GM12878 (cell line): ENCODE data around the gene ATF7. TPM values are rescaled to one million over a fixed set of nuclear protein-coding genes. Genes with fewer than 3 reads are reported as not detected.

Experiments used
- ATAC-seq: fragments of 200-7000 bp; cut with Tn5 transposase; 3 replicates; pipeline ENCODE4 v1.9.1; 2020; ENCODE audit warnings: mild to moderate bottlenecking, moderate library complexity
- BruUV-seq: library from RNA; stranded (reverse); fragments of 400-500 nt; replicated peaks from 2 replicates; lab custom pipeline; 2021; lab: Mats Ljungman, UMichigan
- CTCF ChIA-PET: fragments of 300-600 bp; sonication (Branson Sonifier 250); formaldehyde crosslinking; extraction: SDS; loops from one replicate; lab custom pipeline; 2021; ENCODE audit warnings: inconsistent platforms; lab: Yijun Ruan, JAX
- POLR2A ChIA-PET: fragments of 350-600 bp; formaldehyde crosslinking; extraction: SDS; loops from one replicate; lab custom pipeline; 2021; ENCODE audit warnings: inconsistent platforms; lab: Charles Lee
- RAD21 ChIA-PET: fragments of 300-600 bp; sonication (Branson Sonifier 250); formaldehyde crosslinking; loops from one replicate; lab custom pipeline; 2023; ENCODE audit warnings: antibody characterized with exemption; ENCODE audit not compliant: unreplicated experiment; lab: Charles Lee
- SMC1A ChIA-PET: fragments of 300-600 bp; sonication (Branson Sonifier 250); formaldehyde crosslinking; loops from one replicate; lab custom pipeline; 2023; ENCODE audit not compliant: unreplicated experiment, uncharacterized antibody; lab: Charles Lee
- DNase-seq: peaks from one replicate; pipeline ENCODE4 v3.0.0-alpha.2; 2011; ENCODE audit warnings: low read depth, low spot score
- FAIRE-seq: peaks from 3 replicates; lab custom pipeline; 2011; peaks lifted over from hg19 to GRCh38; lab: Jason Lieb, UNC
- H2AFZ ChIP-seq: 2 replicates; pipeline ENCODE4 v1.6.0; 2011; ENCODE audit warnings: low read depth, low read length, control low read depth; ENCODE audit not compliant: control insufficient read depth
- H3K27ac ChIP-seq: 2 replicates; pipeline ENCODE4 v1.5.1; 2011; ENCODE audit warnings: control low read depth; ENCODE audit not compliant: control insufficient read depth, insufficient read depth
- H3K27me3 ChIP-seq, 2 experiments: replicated peaks in 1 of 2; 2 replicates each; pipeline versions ENCODE4 v1.6.0 to v1.6.1; 2011; ENCODE audit warnings: low read length in 1 of 2; ENCODE audit not compliant: control insufficient read depth in 2 of 2, insufficient read depth in 2 of 2
- H3K36me3 ChIP-seq, 2 experiments: 2 replicates each; pipeline ENCODE4 v1.5.1; 2011; ENCODE audit warnings: low read length in 1 of 2; ENCODE audit not compliant: control insufficient read depth in 2 of 2, insufficient read depth in 2 of 2
- H3K4me1 ChIP-seq: 2 replicates; pipeline ENCODE4 v1.6.1; 2011; ENCODE audit warnings: mild to moderate bottlenecking, low read length, moderate library complexity, mixed read lengths; ENCODE audit not compliant: control insufficient read depth, insufficient read depth
- H3K4me2 ChIP-seq: 2 replicates; pipeline ENCODE4 v1.6.0; 2011; ENCODE audit warnings: control low read depth; ENCODE audit not compliant: control insufficient read depth, insufficient read depth
- H3K4me3 ChIP-seq: fragments of 200-600 bp; sonication (generic); 2 replicates; pipeline ENCODE4 v1.5.1; 2016
- H3K79me2 ChIP-seq: 2 replicates; pipeline ENCODE4 v1.6.0; 2011; ENCODE audit warnings: low read length; ENCODE audit not compliant: control insufficient read depth, insufficient read depth
- H3K9ac ChIP-seq: 2 replicates; pipeline ENCODE4 v1.8.0; 2011; ENCODE audit warnings: low read length, control low read depth, mixed read lengths; ENCODE audit not compliant: control insufficient read depth, insufficient read depth
- H3K9me3 ChIP-seq: replicated peaks from 3 replicates; pipeline ENCODE4 v1.5.1; 2011; ENCODE audit warnings: mild to moderate bottlenecking, low read length; ENCODE audit not compliant: control insufficient read depth, insufficient read depth
- H4K20me1 ChIP-seq: 2 replicates; pipeline ENCODE4 v1.6.0; 2011; ENCODE audit not compliant: control insufficient read depth, insufficient read depth
- IRF5 ChIP-seq: fragments of 450-650 bp; IDR thresholded peaks from 2 replicates; pipeline ENCODE4 v1.6.1; 2017; ENCODE audit warnings: borderline replicate concordance
- JUNB ChIP-seq: IDR thresholded peaks from 2 replicates; pipeline ENCODE4 v1.6.1; 2016; ENCODE audit warnings: antibody characterized with exemption, mild to moderate bottlenecking
- WGBS: methylation state at CpG from one replicate; pipeline ENCODE4 v1.1.6; 2016; ENCODE audit warnings: low lambda C conversion rate; ENCODE audit not compliant: insufficient replicate concordance, insufficient coverage; ENCODE audit errors: missing lambda C conversion rate; 5-methylcytosine and 5-hydroxymethylcytosine counted together
- in situ Hi-C: fragments of 300-500 bp; cut with MboI; formaldehyde crosslinking; loops from 9 replicates; pipeline ENCODE4 v1.14.3; 2018; ENCODE audit warnings: mixed read lengths
- intact Hi-C: fragments of 100-400 bp; cut with micrococcal nuclease; formaldehyde crosslinking; loops from one replicate; pipeline ENCODE4 v1.14.2; 2022; ENCODE audit not compliant: unreplicated experiment
- polyA plus RNA-seq, 11 experiments: library from polyadenylated mRNA; depleted of rRNA in 4 of 11; unstranded in 6 of 11; stranded (reverse) in 5 of 11; fragments of >200 nt; fragmentation: Nextera tagmentation in 4 of 11; fragmentation: Illumina TruSeq in 1 of 11; extraction: Ambion mirVana in 4 of 11; extraction: Trizol in 1 of 11; gene quantifications; 1 replicate in 1 of 11; 2 replicates in 10 of 11; pipeline versions ENCODE4 v1.2.1 to v1.2.3, GENCODE V29; 2011 to 2016; ENCODE audit warnings: inconsistent platforms in 2 of 11, missing spikeins in 2 of 11, low read depth in 1 of 11
- total RNA-seq, 4 experiments: library from RNA; depleted of rRNA in 3 of 4; stranded (reverse); fragments of >200 nt in 3 of 4; fragmentation: Illumina TruSeq in 1 of 4; extraction: Trizol in 1 of 4; gene quantifications; 2 replicates each; pipeline versions ENCODE4 v1.2.1 to v1.2.3, GENCODE V29; 2013 to 2021

The ATF7 gene
- total and polyA plus RNA-seq, 10 of the 15 experiments (the other 5 are each of a cell fraction or from before 2014, with no cell fraction given): 9.1 to 30.7 (median 21.8) TPM

GRCh38 chr12:53592426-53592825 lies 33.8 kb downstream of the ATF7 start:
- no peak overlapping the region for H2AFZ ChIP-seq
- intact Hi-C loops (no loop called here), in situ Hi-C loops (no loop called here)
- no peak overlapping the region for H3K27ac ChIP-seq
- peaks cover 3% of the 10 kb centered on the region for H3K4me1 ChIP-seq
- H3K9ac ChIP-seq: no peak overlapping the region
- H3K79me2 ChIP-seq: no peaks in the 10 kb centered on the region; the same call in none of the 2 replicates
- CTCF ChIA-PET: interaction anchor here (1.1 to 1.3 kb wide), 5 partner anchors 12 to 83 kb away, joined by 3 to 8 read pairs (median 6); partner anchors contain the start of gene ATP5MC2
- POLR2A ChIA-PET: interaction anchor here (0.7 to 2.1 kb wide), 6 partner anchors 8 to 41 kb away, joined by 3 to 14 read pairs (median 4); no protein-coding TSS in a partner anchor
- no peaks in the 10 kb centered on the region for H3K36me3 ChIP-seq
- FAIRE-seq (no peak), DNase-seq (no peak), ATAC-seq (no peak)
- no TSS peak for BruUV-seq
- no peak overlapping the region for H3K4me3 ChIP-seq
- 59% methylated on average over 1 of the region's 1 CpG for WGBS
- no peak overlapping the region for H3K4me2 ChIP-seq
- RAD21 ChIA-PET: interaction anchor here (1.9 kb wide), 1 partner anchor 20 kb away, joined by 4 read pairs; no protein-coding TSS in a partner anchor
- no peaks in the 10 kb centered on the region for H4K20me1 ChIP-seq
- no peaks in the 10 kb centered on the region for H3K27me3 ChIP-seq
- TF ChIP-seq JUNB (0 out of 2 replicates have a peak, but pooled peaks have one; percentile 8), IRF5 (no peak)
- no peaks in the 10 kb centered on the region for H3K9me3 ChIP-seq
- SMC1A ChIA-PET: interaction anchor here (0.8 to 2.4 kb wide), 5 partner anchors 12 to 49 kb away, joined by 3 to 12 read pairs (median 3); no protein-coding TSS in a partner anchor
